Measurements from ENCODE around the gene DENND1A. TPM values are rescaled to one million over a fixed set of nuclear protein-coding genes. Genes with fewer than 3 reads are reported as not detected.

Gene DENND1A
- total RNA-seq, 2 experiments from 2014 or later: 12.8 to 14.8 TPM

- H3K27me3 Mint-ChIP-seq: no peaks in the 10 kb centered on the region
- H3K4me3 Mint-ChIP-seq: no peak overlapping the region
- ChIA-PET POLR2A (interaction anchor here (1.0 to 1.5 kb wide), 2 partner anchors 15 to 17 kb away, joined by 3 read pairs; no protein-coding TSS in a partner anchor), CTCF (no interaction called here)
- no peaks in the 10 kb centered on the region for H3K9me3 Mint-ChIP-seq
- H3K36me3 Mint-ChIP-seq (ENCODE audit: low read depth): no peaks in the 10 kb centered on the region
- H3K27ac Mint-ChIP-seq: no peak overlapping the region
- H3K4me1 Mint-ChIP-seq: no peaks in the 10 kb centered on the region
- no peak for DNase-seq
Observed at GRCh38 chr9:123622711-123623241, 307.1 kb downstream of the DENND1A start.

DNA sequence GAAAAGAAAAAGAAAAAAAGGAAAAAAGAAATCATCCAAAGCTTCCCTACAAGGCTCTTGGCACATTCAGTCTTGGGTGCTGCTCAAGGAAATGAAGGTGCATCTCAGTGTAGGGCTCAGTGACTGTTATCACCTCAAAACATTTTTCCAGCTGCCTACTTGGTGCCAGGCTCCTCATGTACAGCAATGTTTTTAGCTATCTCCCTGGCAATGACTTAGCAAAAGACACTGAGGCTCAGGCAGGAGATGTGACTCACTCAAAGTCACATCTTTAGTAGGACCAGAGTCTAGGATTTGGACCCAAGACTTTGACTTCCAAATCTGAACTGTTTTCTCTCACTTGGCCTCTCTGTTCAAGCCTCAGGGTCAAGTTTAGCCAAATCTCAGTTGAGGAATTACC, 309.7 kb downstream of the DENND1A start:
- H3K36me3 Mint-ChIP-seq (ENCODE audit: low read depth): no peaks in the 10 kb centered on the region
- no peaks in the 10 kb centered on the region for H3K4me1 Mint-ChIP-seq
- POLR2A ChIA-PET: no interaction called here
- no peaks in the 10 kb centered on the region for H3K9me3 Mint-ChIP-seq
- no peaks in the 10 kb centered on the region for H3K27me3 Mint-ChIP-seq
- H3K27ac Mint-ChIP-seq: no peak overlapping the region
- no peak overlapping the region for H3K4me3 Mint-ChIP-seq
- CTCF ChIA-PET: interaction anchor here (0.7 kb wide), 1 partner anchor 14 kb away, joined by 3 read pairs; no protein-coding TSS in a partner anchor
- DNase-seq: no peak

GRCh38 chr9:123617952-123618678, 311.8 kb downstream of the DENND1A start:
- POLR2A ChIA-PET: no interaction called here
- H3K9me3 Mint-ChIP-seq: no peaks in the 10 kb centered on the region
- H3K27me3 Mint-ChIP-seq: no peaks in the 10 kb centered on the region
- no peak overlapping the region for H3K27ac Mint-ChIP-seq
- no peak overlapping the region for H3K4me3 Mint-ChIP-seq
- CTCF ChIA-PET: no interaction called here
- H3K4me1 Mint-ChIP-seq: no peaks in the 10 kb centered on the region
- no peaks in the 10 kb centered on the region for H3K36me3 Mint-ChIP-seq (ENCODE audit: low read depth)
- no peak for DNase-seq

GRCh38 chr9:123617286-123617685, 312.6 kb downstream of the DENND1A start:
- H3K9me3 Mint-ChIP-seq: no peaks in the 10 kb centered on the region
- H3K27ac Mint-ChIP-seq: no peak overlapping the region
- CTCF ChIA-PET: no interaction called here
- H3K4me1 Mint-ChIP-seq: no peaks in the 10 kb centered on the region
- DNase-seq: no peak
- H3K27me3 Mint-ChIP-seq: no peaks in the 10 kb centered on the region
- POLR2A ChIA-PET: no interaction called here
- H3K36me3 Mint-ChIP-seq (ENCODE audit: low read depth): no peaks in the 10 kb centered on the region
- H3K4me3 Mint-ChIP-seq: no peak overlapping the region

DNA sequence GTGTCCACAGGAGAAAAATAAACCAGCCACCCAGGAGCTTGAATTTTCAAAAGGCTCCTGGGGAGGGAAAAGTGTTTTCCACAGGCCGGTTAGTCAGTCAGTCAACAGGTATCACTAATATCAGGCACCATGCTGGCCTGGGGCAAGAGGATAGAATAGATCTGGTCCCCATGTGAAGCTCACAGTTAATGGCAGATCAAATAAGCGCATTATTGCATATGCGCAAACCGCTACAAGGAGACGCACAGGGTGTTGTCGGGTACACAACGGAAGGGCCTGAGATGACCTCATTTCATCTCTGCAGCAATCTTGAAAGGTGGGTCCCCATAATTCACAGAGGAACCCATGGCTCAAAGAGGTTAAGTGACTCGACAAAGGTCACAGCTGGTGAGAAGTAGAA, 313.2 kb downstream of the DENND1A start:
- POLR2A ChIA-PET: no interaction called here
- no peak overlapping the region for H3K4me3 Mint-ChIP-seq
- H3K27ac Mint-ChIP-seq: no peak overlapping the region
- CTCF ChIA-PET: no interaction called here
- H3K9me3 Mint-ChIP-seq: no peaks in the 10 kb centered on the region
- no peaks in the 10 kb centered on the region for H3K36me3 Mint-ChIP-seq (ENCODE audit: low read depth)
- no peak for DNase-seq
- H3K27me3 Mint-ChIP-seq: no peaks in the 10 kb centered on the region
- H3K4me1 Mint-ChIP-seq: no peaks in the 10 kb centered on the region

DNA sequence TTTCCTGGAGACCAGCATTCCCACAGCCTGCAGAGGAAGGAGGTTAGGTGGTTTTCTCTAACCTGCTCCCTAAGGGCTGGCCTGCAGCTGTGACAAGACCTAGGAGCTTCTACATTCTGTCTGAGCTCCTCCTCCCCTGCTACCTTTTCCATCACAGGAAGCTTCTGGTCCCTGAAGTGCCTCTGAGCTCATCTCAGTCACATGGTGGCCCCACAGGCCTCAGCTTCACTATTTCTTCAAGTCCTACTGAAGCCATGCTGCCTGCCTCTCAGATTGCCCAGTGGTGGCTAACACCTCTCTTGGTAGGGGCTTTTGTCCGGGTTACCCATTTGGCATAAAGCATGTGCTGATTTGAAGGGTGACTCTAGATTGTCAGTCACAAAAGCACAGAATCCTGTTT, 314.5 kb downstream of the DENND1A start:
- DNase-seq: no peak
- POLR2A ChIA-PET: no interaction called here
- Mint-ChIP-seq H3K27me3 (no peaks in the 10 kb centered on the region), H3K4me1 (no peaks in the 10 kb centered on the region), H3K9me3 (no peaks in the 10 kb centered on the region), H3K27ac (no peak overlapping the region), H3K36me3 (ENCODE audit: low read depth) (no peaks in the 10 kb centered on the region), H3K4me3 (no peak overlapping the region)
- CTCF ChIA-PET: no interaction called here

GRCh38 chr9:123614306-123615263, 315.3 kb downstream of the DENND1A start:
- no peak overlapping the region for H3K27ac Mint-ChIP-seq
- DNase-seq: no peak
- H3K36me3 Mint-ChIP-seq (ENCODE audit: low read depth): no peaks in the 10 kb centered on the region
- H3K9me3 Mint-ChIP-seq: no peaks in the 10 kb centered on the region
- CTCF ChIA-PET: no interaction called here
- no peaks in the 10 kb centered on the region for H3K4me1 Mint-ChIP-seq
- POLR2A ChIA-PET: no interaction called here
- H3K27me3 Mint-ChIP-seq: no peaks in the 10 kb centered on the region
- H3K4me3 Mint-ChIP-seq: no peak overlapping the region

DNA sequence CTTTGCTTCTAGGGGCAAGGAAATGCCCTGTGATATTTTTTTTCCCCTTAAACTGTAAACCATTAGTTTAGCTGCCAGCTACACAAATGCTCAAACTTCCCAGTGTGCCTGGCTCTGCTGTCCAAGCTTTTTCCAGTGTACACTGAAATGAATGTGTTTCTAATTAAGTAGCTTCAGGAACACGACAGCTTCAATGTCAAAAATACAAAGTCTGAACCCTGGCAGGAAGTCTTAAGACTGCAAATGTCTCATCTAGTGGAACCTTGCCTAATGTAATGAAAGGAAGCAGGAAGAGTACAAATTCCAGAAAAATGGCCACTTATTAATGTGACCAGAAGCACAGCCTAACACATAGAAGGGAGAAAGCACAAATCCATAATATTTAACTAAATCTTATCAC, 318.7 kb downstream of the DENND1A start:
- DNase-seq: no peak
- Mint-ChIP-seq H3K9me3 (no peaks in the 10 kb centered on the region), H3K27me3 (no peaks in the 10 kb centered on the region), H3K27ac (no peak overlapping the region), H3K4me3 (no peak overlapping the region), H3K36me3 (ENCODE audit: low read depth) (no peaks in the 10 kb centered on the region), H3K4me1 (no peaks in the 10 kb centered on the region)
- ChIA-PET POLR2A (no interaction called here), CTCF (no interaction called here)

DNA sequence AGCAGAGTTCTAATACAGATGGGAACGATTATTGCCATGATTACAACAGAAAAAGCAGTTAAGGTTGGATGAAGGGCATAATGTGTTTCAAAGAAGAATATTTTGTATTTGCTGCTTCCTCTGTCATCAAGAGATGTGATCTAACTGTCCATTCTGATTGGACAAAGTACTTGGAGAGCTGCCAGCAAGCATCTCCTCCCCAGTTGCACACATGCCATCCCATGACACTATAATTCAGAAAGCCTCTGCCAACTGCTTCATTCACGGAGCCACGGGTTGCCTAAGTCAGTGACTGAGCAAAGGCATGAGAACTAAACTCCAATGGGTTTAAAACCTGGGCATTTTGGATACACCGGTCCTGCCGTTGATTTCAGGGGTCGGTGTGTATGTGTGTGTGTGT, 320.1 kb downstream of the DENND1A start:
- H3K4me3 Mint-ChIP-seq: no peak overlapping the region
- no peak overlapping the region for H3K27ac Mint-ChIP-seq
- no peaks in the 10 kb centered on the region for H3K9me3 Mint-ChIP-seq
- no peaks in the 10 kb centered on the region for H3K27me3 Mint-ChIP-seq
- H3K4me1 Mint-ChIP-seq: no peaks in the 10 kb centered on the region
- H3K36me3 Mint-ChIP-seq (ENCODE audit: low read depth): no peaks in the 10 kb centered on the region
- DNase-seq: no peak
- CTCF ChIA-PET: interaction anchor here (0.6 kb wide), 1 partner anchor 12 kb away, joined by 4 read pairs; no protein-coding TSS in a partner anchor
- POLR2A ChIA-PET: no interaction called here

DNA sequence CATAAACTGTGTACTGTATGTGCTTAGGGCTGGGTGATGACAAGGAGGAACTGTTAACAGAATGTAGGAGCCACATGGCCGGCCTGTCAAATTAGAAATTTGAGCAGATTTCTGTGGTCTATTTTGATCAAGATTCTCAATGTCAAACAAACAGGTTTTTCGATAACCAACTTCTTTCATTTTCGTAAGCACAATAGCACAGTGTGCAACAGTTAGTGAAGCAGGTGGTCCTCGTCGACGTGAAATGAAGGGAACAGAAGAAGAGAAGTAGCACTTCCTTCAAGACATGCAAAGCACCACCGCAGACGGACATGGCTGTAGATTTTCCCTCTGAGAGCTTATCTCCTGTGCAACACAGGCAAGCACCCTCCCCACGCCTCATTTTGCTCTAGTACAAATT, 321.8 kb downstream of the DENND1A start:
- H3K4me3 Mint-ChIP-seq: no peak overlapping the region
- POLR2A ChIA-PET: no interaction called here
- no peaks in the 10 kb centered on the region for H3K27me3 Mint-ChIP-seq

DNA sequence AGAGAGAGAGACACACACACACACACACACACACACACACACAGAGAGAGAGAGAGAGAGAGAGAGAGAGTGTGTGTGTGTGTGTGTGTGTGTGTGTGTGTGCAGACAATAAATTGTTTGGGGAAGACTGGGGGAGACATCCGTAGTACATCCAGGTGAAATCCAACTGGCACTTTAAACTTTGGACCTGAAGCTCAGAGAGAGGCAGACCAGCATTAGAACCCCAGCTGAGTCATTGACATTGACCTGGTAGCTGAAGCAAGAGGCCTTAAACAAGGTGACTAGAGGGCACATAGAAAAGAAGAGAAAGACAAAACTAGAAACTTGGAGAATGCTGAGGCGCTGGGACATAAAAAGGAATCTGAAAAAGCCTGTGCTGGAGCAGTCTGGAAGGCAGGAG, 322.4 kb downstream of the DENND1A start:
- POLR2A ChIA-PET: no interaction called here

More for the DNA sequence above, 321.8 kb downstream of the DENND1A start:
- no peak for DNase-seq
- Mint-ChIP-seq H3K27ac (no peak overlapping the region), H3K9me3 (no peaks in the 10 kb centered on the region), H3K4me1 (no peaks in the 10 kb centered on the region), H3K36me3 (ENCODE audit: low read depth) (no peaks in the 10 kb centered on the region)
- CTCF ChIA-PET: no interaction called here

DNA sequence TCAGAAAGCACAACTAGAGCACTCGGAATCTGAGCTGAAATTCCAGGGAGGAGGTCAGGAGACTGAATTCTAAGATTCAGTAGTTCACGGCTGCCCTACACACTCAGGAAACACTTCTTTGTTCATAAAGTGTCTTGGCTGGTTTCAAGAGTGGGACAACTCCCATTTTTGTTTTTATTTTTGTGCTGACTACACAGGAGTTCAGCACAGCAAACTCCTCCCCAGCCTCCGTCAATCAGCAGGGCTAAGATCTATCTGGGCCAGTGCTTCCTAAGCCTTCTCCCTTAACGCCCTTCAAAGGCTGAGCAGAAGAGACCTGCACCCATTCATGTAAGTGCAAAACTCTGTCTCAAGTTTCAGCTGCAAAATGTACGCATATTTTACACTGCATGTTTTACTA, 323.8 kb downstream of the DENND1A start:
- Mint-ChIP-seq H3K4me1 (no peaks in the 10 kb centered on the region), H3K9me3 (no peaks in the 10 kb centered on the region), H3K27ac (no peak overlapping the region), H3K4me3 (no peak overlapping the region), H3K27me3 (no peaks in the 10 kb centered on the region), H3K36me3 (ENCODE audit: low read depth) (no peaks in the 10 kb centered on the region)
- ChIA-PET POLR2A (interaction anchor here (0.8 kb wide), 1 partner anchor 16 kb away, joined by 3 read pairs; no protein-coding TSS in a partner anchor), CTCF (interaction anchor here (0.6 kb wide), 1 partner anchor 14 kb away, joined by 3 read pairs; no protein-coding TSS in a partner anchor)
- no peak for DNase-seq

More for the DNA sequence above, 322.4 kb downstream of the DENND1A start:
- no peaks in the 10 kb centered on the region for H3K27me3 Mint-ChIP-seq
- DNase-seq: no peak
- H3K27ac Mint-ChIP-seq: no peak overlapping the region
- no peaks in the 10 kb centered on the region for H3K4me1 Mint-ChIP-seq
- no peak overlapping the region for H3K4me3 Mint-ChIP-seq
- H3K9me3 Mint-ChIP-seq: no peaks in the 10 kb centered on the region
- CTCF ChIA-PET: no interaction called here
- no peaks in the 10 kb centered on the region for H3K36me3 Mint-ChIP-seq (ENCODE audit: low read depth)

DNA sequence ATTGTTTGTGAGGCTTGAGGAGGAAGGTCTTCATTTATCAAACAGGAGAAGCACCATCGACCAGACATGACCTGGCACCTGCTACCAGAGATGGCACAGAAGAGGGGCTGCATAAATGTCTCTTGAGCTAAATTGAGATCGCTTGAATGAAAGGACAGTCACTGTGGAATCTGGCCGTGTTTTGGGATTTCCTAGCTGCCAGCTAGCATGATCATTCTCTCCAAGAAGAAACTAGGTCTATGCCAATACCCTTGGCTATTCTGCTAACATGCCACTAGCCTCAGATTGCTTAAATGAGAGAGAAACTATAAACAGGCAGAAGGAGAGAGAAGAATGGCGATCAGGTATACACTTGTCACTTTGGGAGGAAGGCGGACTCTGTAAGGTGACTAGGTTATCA, 324.6 kb downstream of the DENND1A start:
- CTCF ChIA-PET: interaction anchor here (1.3 kb wide), 1 partner anchor 946 kb away, joined by 3 read pairs; no protein-coding TSS in a partner anchor

More for the DNA sequence above, 324.6 kb downstream of the DENND1A start:
- H3K36me3 Mint-ChIP-seq (ENCODE audit: low read depth): no peaks in the 10 kb centered on the region
- H3K4me1 Mint-ChIP-seq: no peaks in the 10 kb centered on the region
- POLR2A ChIA-PET: interaction anchor here (0.8 kb wide), 1 partner anchor 17 kb away, joined by 3 read pairs; no protein-coding TSS in a partner anchor
- H3K27ac Mint-ChIP-seq: no peak overlapping the region
- no peak overlapping the region for H3K4me3 Mint-ChIP-seq
- H3K9me3 Mint-ChIP-seq: no peaks in the 10 kb centered on the region
- no peaks in the 10 kb centered on the region for H3K27me3 Mint-ChIP-seq
- no peak for DNase-seq

Measured in activated CD4-positive, alpha-beta memory T cell treated with anti-CD3 and anti-CD28 coated beads, Interleukin-2, amount 10 ng/mL, durations not matched to agents 7 days and 5 days (primary cell).